Measurements from ENCODE around the gene LINC00305.

DNA sequence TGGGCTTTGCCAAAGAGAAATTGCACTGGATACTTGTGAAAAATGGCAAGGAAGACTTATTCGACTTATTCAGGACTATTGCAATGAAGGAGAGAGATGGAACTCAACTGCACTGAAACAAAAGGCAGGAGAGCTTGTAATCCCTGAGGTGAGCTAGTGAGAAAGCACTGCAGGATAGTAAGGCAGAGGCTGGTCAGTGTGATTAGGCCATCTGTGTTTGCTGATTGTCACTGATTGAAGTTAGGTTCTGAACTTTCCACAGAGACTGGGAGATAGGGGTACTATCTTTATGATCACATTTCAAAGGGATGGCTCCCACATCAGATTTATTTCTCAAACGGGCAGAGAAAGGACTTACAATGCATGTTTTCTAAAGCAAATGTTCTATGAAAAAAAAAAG is 96.1 kb downstream of the LINC00305 start:
- TF ChIP-seq, protein P1, sequence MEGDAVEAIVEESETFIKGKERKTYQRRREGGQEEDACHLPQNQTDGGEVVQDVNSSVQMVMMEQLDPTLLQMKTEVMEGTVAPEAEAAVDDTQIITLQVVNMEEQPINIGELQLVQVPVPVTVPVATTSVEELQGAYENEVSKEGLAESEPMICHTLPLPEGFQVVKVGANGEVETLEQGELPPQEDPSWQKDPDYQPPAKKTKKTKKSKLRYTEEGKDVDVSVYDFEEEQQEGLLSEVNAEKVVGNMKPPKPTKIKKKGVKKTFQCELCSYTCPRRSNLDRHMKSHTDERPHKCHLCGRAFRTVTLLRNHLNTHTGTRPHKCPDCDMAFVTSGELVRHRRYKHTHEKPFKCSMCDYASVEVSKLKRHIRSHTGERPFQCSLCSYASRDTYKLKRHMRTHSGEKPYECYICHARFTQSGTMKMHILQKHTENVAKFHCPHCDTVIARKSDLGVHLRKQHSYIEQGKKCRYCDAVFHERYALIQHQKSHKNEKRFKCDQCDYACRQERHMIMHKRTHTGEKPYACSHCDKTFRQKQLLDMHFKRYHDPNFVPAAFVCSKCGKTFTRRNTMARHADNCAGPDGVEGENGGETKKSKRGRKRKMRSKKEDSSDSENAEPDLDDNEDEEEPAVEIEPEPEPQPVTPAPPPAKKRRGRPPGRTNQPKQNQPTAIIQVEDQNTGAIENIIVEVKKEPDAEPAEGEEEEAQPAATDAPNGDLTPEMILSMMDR (IDR thresholded peaks at IDR 0.05; ENCODE audit: low read depth, low read length), result no peak
- TF ChIP-seq MYC (IDR thresholded peaks at IDR 0.05; ENCODE audit: low read depth, low read length), result no peak
- TF ChIP-seq, protein P2, sequence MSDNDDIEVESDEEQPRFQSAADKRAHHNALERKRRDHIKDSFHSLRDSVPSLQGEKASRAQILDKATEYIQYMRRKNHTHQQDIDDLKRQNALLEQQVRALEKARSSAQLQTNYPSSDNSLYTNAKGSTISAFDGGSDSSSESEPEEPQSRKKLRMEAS (IDR thresholded peaks at IDR 0.05; ENCODE audit: low read depth, low read length), result no peak

Data from NB4 (cell line).